Fibroblast of the aortic adventitia (primary cell): Measurements from ENCODE around the gene RNF151. TPM values are rescaled to one million over a fixed set of nuclear protein-coding genes. Genes with fewer than 3 reads are reported as not detected.

ENCODE experiments used
- DNase-seq: peaks from one replicate; pipeline ENCODE4 v3.0.0-alpha.2; 2010; ENCODE audit warnings: low read depth
- H3K4me3 ChIP-seq: 2 replicates; pipeline ENCODE4 v1.5.1; 2011; ENCODE audit warnings: low read depth, mild to moderate bottlenecking, control low read depth, low read length, moderate library complexity
- CTCF ChIP-seq: IDR thresholded peaks from 2 replicates; pipeline ENCODE4 v1.5.1; 2011; ENCODE audit warnings: mild to moderate bottlenecking, low read length, control low read depth, inconsistent platforms; ENCODE audit not compliant: insufficient read depth
- small RNA-seq: library from RNA; depleted of rRNA; stranded (forward); fragments of <200 nt; gene quantifications from one replicate; pipeline ENCODE3, GENCODE V24; 2012
- total RNA-seq: library from RNA; depleted of rRNA; stranded (reverse); fragments of >200 nt; gene quantifications from 2 replicates; pipeline ENCODE4 v1.2.3, GENCODE V29; 2012; ENCODE audit warnings: low replicate concordance

The RNF151 gene
- total RNA-seq, 1 donor: not detected

- H3K4me3 ChIP-seq: no peak overlapping the region
- no peak for DNase-seq
- no peak for TF ChIP-seq CTCF
Measured at GRCh38 chr16:2015947-2016208, 49.2 kb downstream of the RNF151 start.

DNA sequence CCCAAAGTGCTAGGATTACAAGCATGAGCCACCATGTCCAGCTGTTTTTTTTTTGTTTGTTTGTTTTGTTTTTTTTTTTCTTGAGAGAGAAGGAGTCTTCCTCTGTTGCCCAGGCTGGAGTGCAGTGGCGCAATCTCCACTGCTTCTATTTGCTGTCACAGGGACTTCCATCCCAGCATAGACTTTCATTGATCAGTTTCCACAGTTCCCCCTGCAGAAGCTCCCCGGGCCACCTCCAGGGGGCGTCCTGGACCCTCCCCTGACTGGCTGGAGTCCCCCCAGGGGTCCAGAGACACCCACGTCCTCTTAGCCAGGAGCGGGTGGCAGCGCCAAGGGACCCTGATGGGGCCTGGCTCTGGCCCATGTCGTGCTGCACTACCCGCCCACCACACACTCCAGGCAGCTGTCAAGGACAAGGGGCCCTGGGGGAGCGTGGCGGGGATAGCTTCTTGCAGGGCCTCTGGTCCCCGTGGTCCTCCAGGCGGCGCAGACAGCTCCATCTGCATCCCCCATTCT, 49.8 kb downstream of the RNF151 start:
- DNase-seq: no peak
- H3K4me3 ChIP-seq: no peak overlapping the region
- peak; percentile 47 for TF ChIP-seq CTCF

Small RNAs within 50 kb of the gene (small RNA-seq; reads per million reads assigned to genes)
- gene AC005363.2 (0.38 reads per million), gene RN7SL219P (not detected), gene SNORA10 (not detected), gene SNORA64 (not detected)

Other genes starting within 250 kb of the RNF151 start
- 27.1 and 30.3 TPM in 2 replicates for gene NME3, start 195.3 kb upstream of the RNF151 start, total RNA-seq
- gene EME2, start 194.0 kb upstream of the RNF151 start, total RNA-seq: 8.4 and 13.5 TPM in 2 replicates
- gene MRPS34, start 193.7 kb upstream of the RNF151 start, total RNA-seq: 50.9 and 59.8 TPM in 2 replicates
- gene SPSB3, start 184.3 kb upstream of the RNF151 start, total RNA-seq: 21.6 and 34.8 TPM in 2 replicates
- 21.8 and 44.6 TPM in 2 replicates for gene NUBP2, start 183.9 kb upstream of the RNF151 start, total RNA-seq
- 0.16 and 0.27 TPM in 2 replicates for gene IGFALS, start 173.2 kb upstream of the RNF151 start, total RNA-seq
- 12.1 and 21.9 TPM in 2 replicates for gene HAGH, start 140.0 kb upstream of the RNF151 start, total RNA-seq
- gene FAHD1, start 139.7 kb upstream of the RNF151 start, total RNA-seq: 36.7 and 204 TPM in 2 replicates
- gene MEIOB, start 94.7 kb upstream of the RNF151 start, total RNA-seq: 0.09 TPM in 1 of 2 replicates, not detected in the other
- gene HS3ST6, start 48.4 kb upstream of the RNF151 start, total RNA-seq: not detected in 2 replicates
- 6.4 and 14.3 TPM in 2 replicates for gene MSRB1, start 23.7 kb upstream of the RNF151 start, total RNA-seq
- gene RPL3L, start 12.2 kb upstream of the RNF151 start, total RNA-seq: not detected in 2 replicates
- gene NDUFB10, start 7.3 kb upstream of the RNF151 start, total RNA-seq: 56.1 and 105 TPM in 2 replicates
- 1,645 and 1,942 TPM in 2 replicates for gene RPS2, start 2.0 kb upstream of the RNF151 start, total RNA-seq
- gene TBL3, start 5.2 kb downstream of the RNF151 start, total RNA-seq: 22.7 and 31.8 TPM in 2 replicates
- not detected in 2 replicates for gene NOXO1, start 14.6 kb downstream of the RNF151 start, total RNA-seq
- gene GFER, start 17.3 kb downstream of the RNF151 start, total RNA-seq: 8.6 and 10.5 TPM in 2 replicates
- 0.98 and 1.4 TPM in 2 replicates for gene SYNGR3, start 23.1 kb downstream of the RNF151 start, total RNA-seq
- gene ZNF598, start 43.0 kb downstream of the RNF151 start, total RNA-seq: 13.8 and 18.8 TPM in 2 replicates
- gene NPW, start 52.9 kb downstream of the RNF151 start, total RNA-seq: 0.45 TPM in 1 of 2 replicates, not detected in the other
- gene NHERF2, start 60.0 kb downstream of the RNF151 start, total RNA-seq: 11.5 and 26.3 TPM in 2 replicates
- gene NTHL1, start 81.0 kb downstream of the RNF151 start, total RNA-seq: 18.8 and 36.1 TPM in 2 replicates
- gene TSC2, start 81.1 kb downstream of the RNF151 start, total RNA-seq: 58.7 and 145 TPM in 2 replicates
- 118 and 166 TPM in 2 replicates for gene PKD1, start 169.0 kb downstream of the RNF151 start, total RNA-seq
- gene RAB26, start 181.8 kb downstream of the RNF151 start, total RNA-seq: 0.27 and 3.6 TPM in 2 replicates
- gene TRAF7, start 188.9 kb downstream of the RNF151 start, total RNA-seq: 64.3 and 91.0 TPM in 2 replicates
- gene CASKIN1, start 229.7 kb downstream of the RNF151 start, total RNA-seq: 0.18 TPM in 1 of 2 replicates, not detected in the other
- 27.4 and 30.8 TPM in 2 replicates for gene MLST8, start 238.6 kb downstream of the RNF151 start, total RNA-seq
- 0.57 and 2.4 TPM in 2 replicates for gene BRICD5, start 244.0 kb downstream of the RNF151 start, total RNA-seq
- 7.6 and 11.3 TPM in 2 replicates for gene PGP, start 248.0 kb downstream of the RNF151 start, total RNA-seq